Thyroid gland (tissue), 4 donors: ENCODE results near the gene TMC6.

Experiments
- POLR2A ChIP-seq, 2 donors: fragments of 450-650 bp; IDR thresholded peaks; one replicate each; pipeline ENCODE4 v1.6.1; 2017; ENCODE audit warnings: antibody characterized with exemption in 2 of 2, mild to moderate bottlenecking in 2 of 2, moderate library complexity in 1 of 2
- TF ChIP-seq, protein P1 (sequence below), 6 experiments: fragments of 200-600 bp in 3 of 6; fragments of 450-650 bp in 3 of 6; sonication (generic) in 3 of 6; IDR thresholded peaks; one replicate each; pipeline ENCODE4 v1.5.1; 2016 to 2019; ENCODE audit warnings: antibody characterized with exemption in 6 of 6, mild to moderate bottlenecking in 2 of 6, inconsistent platforms in 1 of 6, moderate library complexity in 1 of 6

DNA sequence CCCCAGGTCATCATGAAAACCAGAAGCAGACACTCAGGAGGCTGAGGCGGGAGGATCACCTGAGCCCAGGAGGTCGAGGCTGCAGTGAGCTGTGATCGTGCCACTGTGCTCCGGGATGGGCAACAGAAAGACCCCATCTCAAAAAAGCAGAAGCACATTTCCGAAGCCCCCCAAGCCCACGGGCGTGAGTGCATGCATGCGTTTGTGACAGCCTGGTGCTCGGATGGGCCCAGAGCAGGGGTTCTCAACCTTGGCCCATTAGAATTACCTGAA, 19.1 kb downstream of the TMC6 start:
- no peak for TF ChIP-seq POLR2A (IDR thresholded peaks at IDR 0.05)
- TF ChIP-seq, protein P1, sequence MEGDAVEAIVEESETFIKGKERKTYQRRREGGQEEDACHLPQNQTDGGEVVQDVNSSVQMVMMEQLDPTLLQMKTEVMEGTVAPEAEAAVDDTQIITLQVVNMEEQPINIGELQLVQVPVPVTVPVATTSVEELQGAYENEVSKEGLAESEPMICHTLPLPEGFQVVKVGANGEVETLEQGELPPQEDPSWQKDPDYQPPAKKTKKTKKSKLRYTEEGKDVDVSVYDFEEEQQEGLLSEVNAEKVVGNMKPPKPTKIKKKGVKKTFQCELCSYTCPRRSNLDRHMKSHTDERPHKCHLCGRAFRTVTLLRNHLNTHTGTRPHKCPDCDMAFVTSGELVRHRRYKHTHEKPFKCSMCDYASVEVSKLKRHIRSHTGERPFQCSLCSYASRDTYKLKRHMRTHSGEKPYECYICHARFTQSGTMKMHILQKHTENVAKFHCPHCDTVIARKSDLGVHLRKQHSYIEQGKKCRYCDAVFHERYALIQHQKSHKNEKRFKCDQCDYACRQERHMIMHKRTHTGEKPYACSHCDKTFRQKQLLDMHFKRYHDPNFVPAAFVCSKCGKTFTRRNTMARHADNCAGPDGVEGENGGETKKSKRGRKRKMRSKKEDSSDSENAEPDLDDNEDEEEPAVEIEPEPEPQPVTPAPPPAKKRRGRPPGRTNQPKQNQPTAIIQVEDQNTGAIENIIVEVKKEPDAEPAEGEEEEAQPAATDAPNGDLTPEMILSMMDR (IDR thresholded peaks at IDR 0.05), result no peak
